Measurements from ENCODE around the gene C19orf85.

GRCh38 chr19:55459551-55459949, 5.0 kb downstream of the C19orf85 start:
- TF ChIP-seq CTCF (IDR thresholded peaks at IDR 0.05): no peak
- no peak for TF ChIP-seq POLR2A (IDR thresholded peaks at IDR 0.05)
- no peak for TF ChIP-seq EP300 (IDR thresholded peaks at IDR 0.05)

Measured in ovary (tissue), 3 donors.